Choroid plexus epithelial cell (primary cell): ENCODE measurements around the gene OSTN.

Experiments
- DNase-seq: peaks from one replicate; pipeline ENCODE4 v3.0.0-alpha.2; 2010; ENCODE audit warnings: low read depth
- H3K4me3 ChIP-seq: 2 replicates; pipeline ENCODE4 v1.5.1; 2011; ENCODE audit warnings: low read depth, mild to moderate bottlenecking, control low read depth, low read length, moderate library complexity
- TF ChIP-seq, protein P1 (sequence below): conservative IDR thresholded peaks from 2 replicates; pipeline ENCODE4 v1.5.1; 2011; ENCODE audit warnings: low read depth, mild to moderate bottlenecking, control low read depth, inconsistent platforms, low read length, moderate library complexity

Gene OSTN

DNA sequence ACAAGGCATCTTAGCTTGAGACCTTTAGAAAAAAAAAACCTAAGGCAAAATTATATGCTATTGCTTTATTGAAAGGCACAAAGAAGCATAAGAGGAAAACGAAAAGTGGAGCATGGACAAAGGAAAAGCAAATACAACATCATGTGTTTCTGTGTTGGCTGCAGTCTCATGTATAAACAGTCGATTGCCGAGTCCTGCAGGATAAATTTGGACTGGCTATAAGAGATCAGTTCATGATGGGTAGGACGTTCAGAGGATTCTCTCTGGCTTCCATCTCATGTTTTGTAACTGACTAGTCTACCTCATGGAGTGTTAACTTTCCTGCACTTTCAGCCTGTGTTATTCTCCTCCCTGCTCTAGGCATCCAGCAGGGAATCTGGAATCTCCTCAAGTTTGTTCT is 108.3 kb downstream of the OSTN start:
- TF ChIP-seq, protein P1, sequence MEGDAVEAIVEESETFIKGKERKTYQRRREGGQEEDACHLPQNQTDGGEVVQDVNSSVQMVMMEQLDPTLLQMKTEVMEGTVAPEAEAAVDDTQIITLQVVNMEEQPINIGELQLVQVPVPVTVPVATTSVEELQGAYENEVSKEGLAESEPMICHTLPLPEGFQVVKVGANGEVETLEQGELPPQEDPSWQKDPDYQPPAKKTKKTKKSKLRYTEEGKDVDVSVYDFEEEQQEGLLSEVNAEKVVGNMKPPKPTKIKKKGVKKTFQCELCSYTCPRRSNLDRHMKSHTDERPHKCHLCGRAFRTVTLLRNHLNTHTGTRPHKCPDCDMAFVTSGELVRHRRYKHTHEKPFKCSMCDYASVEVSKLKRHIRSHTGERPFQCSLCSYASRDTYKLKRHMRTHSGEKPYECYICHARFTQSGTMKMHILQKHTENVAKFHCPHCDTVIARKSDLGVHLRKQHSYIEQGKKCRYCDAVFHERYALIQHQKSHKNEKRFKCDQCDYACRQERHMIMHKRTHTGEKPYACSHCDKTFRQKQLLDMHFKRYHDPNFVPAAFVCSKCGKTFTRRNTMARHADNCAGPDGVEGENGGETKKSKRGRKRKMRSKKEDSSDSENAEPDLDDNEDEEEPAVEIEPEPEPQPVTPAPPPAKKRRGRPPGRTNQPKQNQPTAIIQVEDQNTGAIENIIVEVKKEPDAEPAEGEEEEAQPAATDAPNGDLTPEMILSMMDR, result no peak
- DNase-seq, result no peak
- no peak overlapping the region for H3K4me3 ChIP-seq

DNA sequence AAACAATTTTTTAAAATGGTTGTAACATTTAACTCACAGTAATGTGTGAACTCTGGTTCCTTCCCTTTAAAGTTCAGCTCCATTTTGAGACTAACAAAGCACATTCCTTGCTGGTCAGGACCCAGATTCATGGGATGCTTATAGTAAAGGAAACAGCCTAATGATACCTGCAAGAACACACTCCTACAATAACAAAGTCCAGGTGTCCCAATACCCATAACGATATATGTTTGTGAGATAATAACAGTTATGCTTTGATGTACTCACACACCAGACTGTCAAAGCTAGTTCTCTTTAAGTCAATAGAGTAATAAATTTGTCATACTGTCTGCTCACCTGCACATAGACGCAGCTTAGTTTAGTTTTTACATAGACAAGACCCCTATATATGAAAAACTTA is 114.3 kb downstream of the OSTN start:
- H3K4me3 ChIP-seq, result no peak overlapping the region
- TF ChIP-seq, protein P1, result no peak
- DNase-seq, result no peak

DNA sequence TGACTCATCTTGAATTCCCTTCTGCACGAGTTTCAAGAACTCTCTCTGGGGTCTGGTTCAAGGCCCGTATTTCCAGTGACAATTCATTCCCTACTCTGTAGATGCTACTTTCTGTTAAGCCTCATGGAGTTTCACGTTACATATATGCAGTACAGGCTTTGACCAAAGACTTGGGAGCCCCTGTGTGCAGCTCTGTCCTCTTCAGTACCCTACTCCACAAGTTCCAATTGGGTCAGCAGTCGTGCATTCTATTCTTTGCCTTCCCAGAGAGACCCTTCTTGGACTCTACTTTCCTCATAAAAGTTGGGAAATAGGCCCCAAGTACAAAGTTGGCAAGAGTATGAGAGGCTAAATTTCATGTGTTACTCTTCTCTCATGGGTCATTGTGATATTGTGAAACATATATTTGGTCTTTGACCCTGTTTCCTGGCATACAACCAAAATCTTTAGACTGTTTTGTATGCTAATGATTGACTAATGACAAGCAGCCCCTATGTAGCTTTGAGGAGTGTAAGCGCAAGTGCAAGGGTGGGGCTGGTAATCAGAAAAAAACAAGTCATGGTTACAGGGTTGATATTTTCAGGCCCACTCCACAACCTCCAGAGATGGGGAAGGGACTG is 115.2 kb downstream of the OSTN start:
- TF ChIP-seq, protein P1, result no peak
- no peak overlapping the region for H3K4me3 ChIP-seq

More for the DNA sequence above, 115.2 kb downstream of the OSTN start:
- DNase-seq, result no peak
